WTC11 (cell line): ENCODE results near the gene FTCDNL1. TPM values are rescaled to one million over a fixed set of nuclear protein-coding genes. Genes with fewer than 3 reads are reported as not detected.
A peak's percentile ranks its signal among the peaks of the same experiment; 100 is the strongest.

Experiments used
- ATAC-seq: fragments of 200-7000 bp; cut with Tn5 transposase; 2 replicates; pipeline ENCODE4 v1.10.0; 2021; ENCODE audit warnings: mild to moderate bottlenecking, moderate library complexity
- CTCF ChIA-PET: fragments of 300-600 bp; sonication (Branson Sonifier 250); formaldehyde crosslinking; loops from one replicate; lab custom pipeline; 2021; ENCODE audit warnings: antibody characterized with exemption; lab: Charles Lee
- POLR2A ChIA-PET: fragments of 350-600 bp; sonication (Branson Sonifier 250); formaldehyde crosslinking; loops from one replicate; lab custom pipeline; 2021; ENCODE audit warnings: antibody characterized with exemption; lab: Charles Lee
- DNase-seq: peaks from one replicate; pipeline ENCODE4 v3.0.0; 2021; ENCODE audit warnings: low spot score
- H3K27ac Mint-ChIP-seq: 2 replicates; pipeline ENCODE4 v1.8.0; 2021; ENCODE audit warnings: mixed read lengths
- H3K27me3 Mint-ChIP-seq: 2 replicates; pipeline ENCODE4 v1.8.0; 2021; ENCODE audit warnings: low read depth, mild to moderate bottlenecking, moderate library complexity, mixed read lengths
- H3K36me3 Mint-ChIP-seq: 2 replicates; pipeline ENCODE4 v1.8.0; 2021; ENCODE audit warnings: mixed read lengths
- H3K4me1 Mint-ChIP-seq: 2 replicates; pipeline ENCODE4 v1.8.0; 2022; ENCODE audit warnings: mixed read lengths
- H3K4me3 Mint-ChIP-seq: 2 replicates; pipeline ENCODE4 v1.8.0; 2021; ENCODE audit warnings: mild to moderate bottlenecking, moderate library complexity, mixed read lengths
- H3K9me3 Mint-ChIP-seq: 2 replicates; pipeline ENCODE4 v1.8.0; 2021; ENCODE audit warnings: mixed read lengths
- CDX4 ChIP-seq: fragments of 250-450 bp; sonication (Bioruptor Pico); IDR thresholded peaks from 2 replicates; pipeline ENCODE4 v1.9.0; 2021; ENCODE audit warnings: moderate library complexity, mild to moderate bottlenecking, inconsistent platforms, borderline replicate concordance
- CREB1 ChIP-seq: sonication (generic); formaldehyde crosslinking; IDR thresholded peaks from 2 replicates; pipeline ENCODE4 v1.8.0; 2023; ENCODE audit warnings: mild to moderate bottlenecking, missing genetic modification reagents
- ELF4 ChIP-seq: sonication (generic); formaldehyde crosslinking; IDR thresholded peaks from 2 replicates; pipeline ENCODE4 v1.8.1; 2022; ENCODE audit warnings: low read depth, mild to moderate bottlenecking, moderate library complexity, missing genetic modification reagents
- ESRRA ChIP-seq: sonication (generic); formaldehyde crosslinking; IDR thresholded peaks from 2 replicates; pipeline ENCODE4 v1.8.1; 2022; ENCODE audit warnings: mild to moderate bottlenecking, missing genetic modification reagents, borderline replicate concordance
- ETV6 ChIP-seq: sonication (generic); formaldehyde crosslinking; IDR thresholded peaks from 2 replicates; pipeline ENCODE4 v1.8.1; 2022; ENCODE audit warnings: mild to moderate bottlenecking, missing genetic modification reagents
- FOXJ3 ChIP-seq: sonication (generic); formaldehyde crosslinking; IDR thresholded peaks from 2 replicates; pipeline ENCODE4 v1.9.0; 2021; ENCODE audit warnings: missing genetic modification reagents, mild to moderate bottlenecking, borderline replicate concordance
- HMGA2 ChIP-seq: fragments of 250-450 bp; sonication (Bioruptor Pico); IDR thresholded peaks from 2 replicates; pipeline ENCODE4 v1.4.0; 2021; ENCODE audit warnings: mild to moderate bottlenecking, moderate library complexity
- HMGXB4 ChIP-seq: sonication (generic); formaldehyde crosslinking; IDR thresholded peaks from 2 replicates; pipeline ENCODE4 v1.8.1; 2023; ENCODE audit warnings: mild to moderate bottlenecking, moderate library complexity, missing genetic modification reagents
- IRF2 ChIP-seq: sonication (generic); formaldehyde crosslinking; IDR thresholded peaks from 2 replicates; pipeline ENCODE4 v1.8.0; 2022; ENCODE audit warnings: low read depth, missing genetic modification reagents, borderline replicate concordance
- MAX ChIP-seq: sonication (generic); formaldehyde crosslinking; IDR thresholded peaks from 2 replicates; pipeline ENCODE4 v1.8.0; 2022; ENCODE audit warnings: mild to moderate bottlenecking, missing genetic modification reagents
- NR3C1 ChIP-seq: sonication (generic); formaldehyde crosslinking; conservative IDR thresholded peaks from 2 replicates; pipeline ENCODE4 v1.8.1; 2023; ENCODE audit warnings: low read depth, mild to moderate bottlenecking, missing genetic modification reagents
- OVOL2 ChIP-seq: fragments of 250-450 bp; sonication (Bioruptor Pico); IDR thresholded peaks from 2 replicates; pipeline ENCODE4 v1.9.0; 2021; ENCODE audit warnings: mild to moderate bottlenecking, borderline replicate concordance
- PRRX2 ChIP-seq: fragments of 250-450 bp; sonication (Bioruptor Pico); IDR thresholded peaks from 2 replicates; pipeline ENCODE4 v1.8.0; 2021; ENCODE audit warnings: mild to moderate bottlenecking
- SMAD4 ChIP-seq: sonication (generic); formaldehyde crosslinking; IDR thresholded peaks from 2 replicates; pipeline ENCODE4 v1.8.0; 2022; ENCODE audit warnings: mild to moderate bottlenecking, missing genetic modification reagents
- TP53 ChIP-seq: sonication (generic); formaldehyde crosslinking; IDR thresholded peaks from 2 replicates; pipeline ENCODE4 v1.8.1; 2023; ENCODE audit warnings: mild to moderate bottlenecking, missing genetic modification reagents
- USF1 ChIP-seq: sonication (generic); formaldehyde crosslinking; IDR thresholded peaks from 2 replicates; pipeline ENCODE4 v1.8.0; 2022; ENCODE audit warnings: mild to moderate bottlenecking, missing genetic modification reagents
- ZBTB21 ChIP-seq: sonication (generic); formaldehyde crosslinking; IDR thresholded peaks from 2 replicates; pipeline ENCODE4 v1.8.1; 2023; ENCODE audit warnings: mild to moderate bottlenecking, missing genetic modification reagents, borderline replicate concordance
- ZNF121 ChIP-seq: sonication (generic); formaldehyde crosslinking; IDR thresholded peaks from 2 replicates; pipeline ENCODE4 v1.8.0; 2023; ENCODE audit warnings: missing genetic modification reagents
- ZNF396 ChIP-seq: fragments of 250-450 bp; sonication (Bioruptor Pico); IDR thresholded peaks from 2 replicates; pipeline ENCODE4 v1.8.0; 2021; ENCODE audit warnings: mild to moderate bottlenecking, moderate library complexity, borderline replicate concordance
- ZNF532 ChIP-seq: fragments of 250-450 bp; sonication (Bioruptor Pico); IDR thresholded peaks from 2 replicates; pipeline ENCODE4 v1.9.0; 2021; ENCODE audit warnings: mild to moderate bottlenecking, borderline replicate concordance
- total RNA-seq: library from RNA; stranded (reverse); gene quantifications from 3 replicates; pipeline ENCODE4 v1.2.3, GENCODE V29; 2021
- TF ChIP-seq, protein P1 (sequence below): fragments of 250-450 bp; sonication (Bioruptor Pico); conservative IDR thresholded peaks from 2 replicates; pipeline ENCODE4 v1.9.0; 2021; ENCODE audit warnings: mild to moderate bottlenecking

Gene FTCDNL1
- total RNA-seq, 1 experiment from 2014 or later: 0.85 TPM

GRCh38 chr2:199855812-199856211, 4.8 kb upstream of the FTCDNL1 start:
- ATAC-seq (peak; percentile 55), DNase-seq (no peak)
- peak overlapping the region; percentile 70; the same call in 1 of the 2 replicates for H3K27ac Mint-ChIP-seq
- ChIA-PET CTCF (interaction anchor here (0.5 to 1.7 kb wide), 6 partner anchors 22 to 626 kb away, joined by 3 to 5 read pairs (median 3); no protein-coding TSS in a partner anchor), POLR2A (interaction anchor here (0.5 kb wide), 1 partner anchor 16 kb away, joined by 3 read pairs; no protein-coding TSS in a partner anchor)
- no peaks in the 10 kb centered on the region for H3K9me3 Mint-ChIP-seq
- H3K36me3 Mint-ChIP-seq: no peaks in the 10 kb centered on the region
- no peak for TF ChIP-seq CDX4 (CRISPR knock-in tag)
- no peak for TF ChIP-seq OVOL2 (CRISPR knock-in tag)
- no peak for TF ChIP-seq HMGA2
- TF ChIP-seq IRF2 (CRISPR knock-in tag): no peak
- no peak for TF ChIP-seq ZNF121 (CRISPR knock-in tag)
- TF ChIP-seq, protein P1, sequence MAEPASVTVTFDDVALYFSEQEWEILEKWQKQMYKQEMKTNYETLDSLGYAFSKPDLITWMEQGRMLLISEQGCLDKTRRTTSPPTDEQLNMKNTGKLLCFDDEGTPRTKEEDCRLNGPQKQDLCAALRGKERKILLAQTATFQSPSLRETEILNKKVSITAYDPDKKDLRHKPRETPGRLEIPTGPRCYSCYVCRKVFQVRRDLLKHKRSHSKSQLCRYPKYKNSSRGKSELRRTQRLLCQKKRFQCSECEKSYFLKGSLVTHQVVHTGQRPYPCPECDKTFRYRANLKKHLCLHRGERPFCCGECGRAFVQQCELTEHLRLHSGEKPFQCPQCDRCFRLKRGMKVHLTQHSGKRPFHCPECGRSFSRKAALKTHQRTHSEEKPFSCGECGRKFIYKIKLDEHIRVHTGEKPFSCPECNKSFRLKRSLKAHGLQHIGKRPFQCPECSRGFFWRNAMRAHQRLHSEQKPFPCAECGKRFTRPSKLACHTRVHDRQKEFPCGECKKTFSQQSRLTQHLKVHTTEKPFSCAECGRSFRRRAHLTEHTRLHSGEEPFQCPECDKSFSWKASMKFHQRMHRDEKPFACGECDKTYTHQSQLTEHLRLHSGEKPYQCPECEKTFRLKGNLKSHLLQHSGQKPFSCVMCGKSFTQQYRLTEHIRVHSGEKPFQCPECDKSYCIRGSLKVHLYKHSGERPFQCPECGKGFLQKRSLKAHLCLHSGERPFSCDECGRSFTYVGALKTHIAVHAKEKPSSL (CRISPR knock-in tag): no peak
- TF ChIP-seq CREB1 (CRISPR knock-in tag): no peak
- H3K27me3 Mint-ChIP-seq: no peaks in the 10 kb centered on the region; the same call in 1 of the 2 replicates
- H3K4me3 Mint-ChIP-seq: peak overlapping the region; percentile 12; the same call in 1 of the 2 replicates
- H3K4me1 Mint-ChIP-seq: peaks cover 34% of the 10 kb centered on the region

GRCh38 chr2:199851883-199852282, 891 bp upstream of the FTCDNL1 start:
- POLR2A ChIA-PET: no interaction called here
- DNase-seq (no peak), ATAC-seq (no peak)
- H3K9me3 Mint-ChIP-seq: no peaks in the 10 kb centered on the region
- CTCF ChIA-PET: no interaction called here
- no peaks in the 10 kb centered on the region for H3K36me3 Mint-ChIP-seq
- H3K4me3 Mint-ChIP-seq: no peak overlapping the region
- peaks cover 6% of the 10 kb centered on the region for H3K27me3 Mint-ChIP-seq
- peaks cover 62% of the 10 kb centered on the region for H3K4me1 Mint-ChIP-seq
- TF ChIP-seq ZBTB21 (CRISPR knock-in tag) (no peak), ZNF396 (CRISPR knock-in tag) (no peak), USF1 (CRISPR knock-in tag) (no peak), SMAD4 (CRISPR knock-in tag) (no peak), TP53 (CRISPR knock-in tag) (no peak), ELF4 (CRISPR knock-in tag) (no peak), NR3C1 (CRISPR knock-in tag) (no peak), FOXJ3 (no peak), ETV6 (CRISPR knock-in tag) (no peak), ESRRA (CRISPR knock-in tag) (no peak), HMGA2 (no peak), HMGXB4 (no peak), CDX4 (CRISPR knock-in tag) (no peak), ZNF532 (CRISPR knock-in tag) (no peak), MAX (CRISPR knock-in tag) (no peak), PRRX2 (no peak)
- TF ChIP-seq, all 79 proteins: peak for 0
- no peak overlapping the region for H3K27ac Mint-ChIP-seq
